K562 (cell line): Measurements from ENCODE around the gene OLFML2A. TPM values are rescaled to one million over a fixed set of nuclear protein-coding genes. Genes with fewer than 3 reads are reported as not detected.

Experiments
- ATF4 ChIP-seq: fragments of 450-650 bp; formaldehyde crosslinking; IDR thresholded peaks from 2 replicates; pipeline ENCODE4 v1.4.0; 2022; ENCODE audit warnings: mild to moderate bottlenecking, moderate library complexity
- CHD1 ChIP-seq: fragments of 200-600 bp; sonication (generic); IDR thresholded peaks from one replicate; pipeline ENCODE4 v1.6.1; 2012; ENCODE audit warnings: mild to moderate bottlenecking, moderate library complexity, low read length, inconsistent platforms
- FOXJ3 ChIP-seq: sonication (generic); formaldehyde crosslinking; IDR thresholded peaks from 2 replicates; pipeline ENCODE4 v1.4.0; 2020; ENCODE audit warnings: mild to moderate bottlenecking, missing genetic modification reagents
- HDGF ChIP-seq: fragments of 450-650 bp; IDR thresholded peaks from 2 replicates; pipeline ENCODE4 v1.6.1; 2016
- IRF9 ChIP-seq: fragments of 450-650 bp; IDR thresholded peaks from 2 replicates; pipeline ENCODE4 v1.6.1; 2016; ENCODE audit warnings: missing biosample characterization, missing genetic modification characterization
- JUNB ChIP-seq: fragments of 450-650 bp; formaldehyde crosslinking; conservative IDR thresholded peaks from 2 replicates; pipeline ENCODE4 v1.4.0; 2020; ENCODE audit warnings: mild to moderate bottlenecking
- MITF ChIP-seq: IDR thresholded peaks from 2 replicates; pipeline ENCODE4 v1.6.1; 2014; ENCODE audit warnings: antibody characterized with exemption
- NR2C1 ChIP-seq, 2 experiments: fragments of 450-650 bp; IDR thresholded peaks; 2 replicates each; pipeline ENCODE4 v1.6.1; 2017; ENCODE audit warnings: mild to moderate bottlenecking in 2 of 2, antibody characterized with exemption in 1 of 2, inconsistent platforms in 1 of 2, missing compliant biosample characterization in 1 of 2, missing genetic modification characterization in 1 of 2
- NRF1 ChIP-seq, 2 experiments: fragments of 450-650 bp; IDR thresholded peaks in 1 of 2; conservative IDR thresholded peaks in 1 of 2; 2 replicates each; pipeline ENCODE4 v1.6.1; 2014; ENCODE audit warnings: mild to moderate bottlenecking in 2 of 2
- RAD21 ChIP-seq, 2 experiments: fragments of 250-450 bp in 1 of 2; fragments of 450-650 bp in 1 of 2; sonication (Bioruptor Pico) in 1 of 2; formaldehyde crosslinking in 1 of 2; IDR thresholded peaks in 1 of 2; conservative IDR thresholded peaks in 1 of 2; 2 replicates each; pipeline versions ENCODE4 v1.4.0 to v1.8.0; 2020 to 2022; ENCODE audit warnings: mild to moderate bottlenecking in 2 of 2, moderate library complexity in 1 of 2
- SMC3 ChIP-seq: conservative IDR thresholded peaks from 2 replicates; pipeline ENCODE4 v1.6.1; 2011; ENCODE audit warnings: low read depth, low read length, improper control_type of control experiment; ENCODE audit not compliant: insufficient read depth
- SREBF1 ChIP-seq: fragments of 150-350 bp; IDR thresholded peaks from 2 replicates; pipeline ENCODE4 v1.6.1; 2014; ENCODE audit warnings: antibody characterized with exemption, low read depth, low read length, borderline replicate concordance
- TBL1XR1 ChIP-seq, 2 experiments: IDR thresholded peaks; 2 replicates each; pipeline ENCODE4 v1.6.1; 2012; ENCODE audit warnings: improper control_type of control experiment in 2 of 2, low read length in 2 of 2, mild to moderate bottlenecking in 1 of 2
- WHSC1 ChIP-seq: IDR thresholded peaks from one replicate; pipeline ENCODE4 v1.6.1; 2012; ENCODE audit warnings: low read length, control low read depth, inconsistent platforms
- ZNF121 ChIP-seq: sonication (generic); formaldehyde crosslinking; conservative IDR thresholded peaks from 2 replicates; pipeline ENCODE4 v1.8.0; 2022; ENCODE audit warnings: missing genetic modification reagents
- ZNF133 ChIP-seq: fragments of 250-450 bp; sonication (Bioruptor Pico); IDR thresholded peaks from 2 replicates; pipeline ENCODE4 v1.4.0; 2020; ENCODE audit warnings: mild to moderate bottlenecking
- ZNF436 ChIP-seq: fragments of 250-450, 450-650 bp; sonication (Bioruptor Pico); formaldehyde crosslinking; IDR thresholded peaks from 2 replicates; pipeline ENCODE4 v1.7.0; 2020; ENCODE audit warnings: mild to moderate bottlenecking
- polyA plus RNA-seq, 8 experiments: library from polyadenylated mRNA; depleted of rRNA in 4 of 8; stranded (reverse) in 5 of 8; unstranded in 3 of 8; fragments of >200 nt; fragmentation: Nextera tagmentation in 2 of 8; fragmentation: Illumina TruSeq in 1 of 8; extraction: Ambion mirVana in 2 of 8; extraction: Trizol in 1 of 8; gene quantifications; 2 replicates each; pipeline versions ENCODE4 v1.2.1 to v1.2.3, GENCODE V29; 2011 to 2014; ENCODE audit warnings: inconsistent platforms in 1 of 8, missing spikeins in 1 of 8
- total RNA-seq, 7 experiments: library from RNA; depleted of rRNA in 6 of 7; stranded (reverse); fragments of >200 nt in 6 of 7; fragmentation: Illumina TruSeq in 2 of 7; extraction: Trizol in 2 of 7; gene quantifications; 2 replicates each; pipeline versions ENCODE4 v1.2.1 to v1.2.3, GENCODE V29; 2011 to 2021; ENCODE audit warnings: low replicate concordance in 1 of 7
- TF ChIP-seq, protein P1 (sequence below): fragments of 450-650 bp; formaldehyde crosslinking; IDR thresholded peaks from 2 replicates; pipeline ENCODE4 v1.4.0; 2020; ENCODE audit warnings: mild to moderate bottlenecking, mixed read lengths
- TF ChIP-seq, protein P2 (sequence below): fragments of 250-450 bp; sonication (Bioruptor Pico); IDR thresholded peaks from 2 replicates; pipeline ENCODE4 v1.4.0; 2020; ENCODE audit warnings: mild to moderate bottlenecking, moderate library complexity

Gene OLFML2A
- total and polyA plus RNA-seq, 9 of the 15 experiments (the other 6 are each of a cell fraction or from before 2014, with no cell fraction given), result 0.16 TPM; not detected in 8

DNA sequence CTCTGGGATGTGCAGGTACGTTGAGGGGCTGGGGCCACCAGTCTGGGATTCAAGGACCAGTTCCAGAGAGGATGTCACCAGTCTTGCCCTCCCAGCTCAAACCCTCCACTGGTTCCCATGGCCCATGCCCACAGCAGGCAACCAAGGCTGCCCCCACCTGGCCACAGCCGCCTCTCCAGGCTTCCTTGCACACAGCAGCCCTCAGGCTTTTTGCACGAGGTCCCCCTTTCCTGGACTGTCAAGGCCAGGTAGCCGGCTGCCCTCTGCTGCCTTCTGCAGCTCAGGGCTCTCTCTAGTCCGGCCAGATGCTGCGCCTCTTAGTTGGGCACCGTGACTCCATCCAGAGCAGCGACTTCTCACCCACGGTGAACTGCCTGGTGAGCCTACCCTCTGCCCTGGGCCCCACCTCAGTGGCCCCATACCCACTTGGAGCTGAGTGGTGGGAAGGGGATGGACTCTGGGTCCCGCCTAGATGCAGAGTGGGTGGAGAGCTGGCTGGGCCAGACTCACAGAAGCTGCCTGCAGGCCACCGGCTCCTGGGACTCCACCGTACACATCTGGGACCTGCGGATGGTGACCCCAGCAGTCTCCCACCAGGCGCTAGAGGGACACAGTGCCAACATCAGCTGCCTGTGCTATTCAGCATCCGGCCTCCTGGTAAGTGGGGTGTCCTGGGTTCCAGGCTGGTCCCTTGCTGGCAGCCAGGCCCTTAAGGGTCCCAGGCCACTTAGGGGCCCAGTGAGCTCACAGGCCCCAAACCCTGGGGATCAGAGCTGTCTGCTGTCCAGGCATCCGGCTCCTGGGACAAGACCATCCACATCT is 79.2 kb downstream of the OLFML2A start (continued):
- TF ChIP-seq TBL1XR1 (IDR thresholded peaks at IDR 0.05; ENCODE audit: low read length in 2 of 2), result 0 out of 4 replicates have a peak, but pooled peaks of 1 of the 2 experiments have one; percentile 15
- TF ChIP-seq ZNF133 (CRISPR knock-in tag), result no peak
- no peak for TF ChIP-seq NRF1 (conservative IDR thresholded peaks at IDR 0.05 in 1 of 2, IDR thresholded peaks at IDR 0.05 in 1 of 2)
- no peak for TF ChIP-seq ZNF121 (CRISPR knock-in tag)
- no peak for TF ChIP-seq MITF
- TF ChIP-seq, protein P1, sequence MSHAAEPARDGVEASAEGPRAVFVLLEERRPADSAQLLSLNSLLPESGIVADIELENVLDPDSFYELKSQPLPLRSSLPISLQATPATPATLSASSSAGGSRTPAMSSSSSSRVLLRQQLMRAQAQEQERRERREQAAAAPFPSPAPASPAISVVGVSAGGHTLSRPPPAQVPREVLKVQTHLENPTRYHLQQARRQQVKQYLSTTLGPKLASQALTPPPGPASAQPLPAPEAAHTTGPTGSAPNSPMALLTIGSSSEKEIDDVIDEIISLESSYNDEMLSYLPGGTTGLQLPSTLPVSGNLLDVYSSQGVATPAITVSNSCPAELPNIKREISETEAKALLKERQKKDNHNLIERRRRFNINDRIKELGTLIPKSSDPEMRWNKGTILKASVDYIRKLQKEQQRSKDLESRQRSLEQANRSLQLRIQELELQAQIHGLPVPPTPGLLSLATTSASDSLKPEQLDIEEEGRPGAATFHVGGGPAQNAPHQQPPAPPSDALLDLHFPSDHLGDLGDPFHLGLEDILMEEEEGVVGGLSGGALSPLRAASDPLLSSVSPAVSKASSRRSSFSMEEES, result no peak
- no peak for TF ChIP-seq ATF4 (CRISPR knock-in tag)
- 0 out of 2 replicates have a peak, but pooled peaks have one; percentile 2 for TF ChIP-seq SMC3
- TF ChIP-seq ZNF436 (CRISPR knock-in tag), result no peak
- no peak for TF ChIP-seq CHD1
- TF ChIP-seq, protein P2, sequence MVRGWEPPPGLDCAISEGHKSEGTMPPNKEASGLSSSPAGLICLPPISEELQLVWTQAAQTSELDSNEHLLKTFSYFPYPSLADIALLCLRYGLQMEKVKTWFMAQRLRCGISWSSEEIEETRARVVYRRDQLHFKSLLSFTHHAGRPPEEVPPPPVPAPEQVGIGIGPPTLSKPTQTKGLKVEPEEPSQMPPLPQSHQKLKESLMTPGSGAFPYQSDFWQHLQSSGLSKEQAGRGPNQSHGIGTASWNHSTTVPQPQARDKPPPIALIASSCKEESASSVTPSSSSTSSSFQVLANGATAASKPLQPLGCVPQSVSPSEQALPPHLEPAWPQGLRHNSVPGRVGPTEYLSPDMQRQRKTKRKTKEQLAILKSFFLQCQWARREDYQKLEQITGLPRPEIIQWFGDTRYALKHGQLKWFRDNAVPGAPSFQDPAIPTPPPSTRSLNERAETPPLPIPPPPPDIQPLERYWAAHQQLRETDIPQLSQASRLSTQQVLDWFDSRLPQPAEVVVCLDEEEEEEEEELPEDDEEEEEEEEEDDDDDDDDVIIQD (CRISPR knock-in tag), result no peak
- TF ChIP-seq JUNB, result no peak
- peak in 1 of 2 experiments; percentile 42; a peak in 2 of 4 replicates for TF ChIP-seq RAD21 (CRISPR knock-in tag; conservative IDR thresholded peaks at IDR 0.05 in 1 of 2, IDR thresholded peaks at IDR 0.05 in 1 of 2)
- no peak for TF ChIP-seq SREBF1
- no peak for TF ChIP-seq NR2C1 (IDR thresholded peaks at IDR 0.05)
- no peak for TF ChIP-seq NR2C1 (tag; IDR thresholded peaks at IDR 0.05)
- TF ChIP-seq HDGF, result no peak
- TF ChIP-seq FOXJ3, result no peak
- no peak for TF ChIP-seq IRF9 (tag)
- TF ChIP-seq WHSC1, result no peak
